Nephron progenitor cell (in vitro differentiated cells): ENCODE measurements around the gene UBL7.

Experiments
- DNase-seq: peaks from one replicate; pipeline ENCODE4 v3.0.0; 2021
- H3K27ac Mint-ChIP-seq: 2 replicates; pipeline ENCODE4 v1.8.0; 2021; ENCODE audit warnings: mild to moderate bottlenecking, moderate library complexity, mixed read lengths
- H3K27me3 Mint-ChIP-seq: 2 replicates; pipeline ENCODE4 v1.8.0; 2021; ENCODE audit warnings: mild to moderate bottlenecking, low read depth, mixed read lengths; ENCODE audit not compliant: poor library complexity
- H3K36me3 Mint-ChIP-seq: 2 replicates; pipeline ENCODE4 v1.8.0; 2021; ENCODE audit warnings: low read depth, mixed read lengths
- H3K4me1 Mint-ChIP-seq: 2 replicates; pipeline ENCODE4 v1.8.0; 2021; ENCODE audit warnings: mixed read lengths
- H3K4me3 Mint-ChIP-seq: 2 replicates; pipeline ENCODE4 v1.8.0; 2021; ENCODE audit warnings: mild to moderate bottlenecking, moderate library complexity, mixed read lengths
- H3K9me3 Mint-ChIP-seq: 2 replicates; pipeline ENCODE4 v1.8.0; 2021; ENCODE audit warnings: mild to moderate bottlenecking, moderate library complexity, mixed read lengths
- TF ChIP-seq, protein P1 (sequence below): fragments of 200-600 bp; sonication (generic); IDR thresholded peaks from 2 replicates; pipeline ENCODE4 v1.5.0; 2021; ENCODE audit warnings: antibody characterized with exemption

UBL7 gene

DNA sequence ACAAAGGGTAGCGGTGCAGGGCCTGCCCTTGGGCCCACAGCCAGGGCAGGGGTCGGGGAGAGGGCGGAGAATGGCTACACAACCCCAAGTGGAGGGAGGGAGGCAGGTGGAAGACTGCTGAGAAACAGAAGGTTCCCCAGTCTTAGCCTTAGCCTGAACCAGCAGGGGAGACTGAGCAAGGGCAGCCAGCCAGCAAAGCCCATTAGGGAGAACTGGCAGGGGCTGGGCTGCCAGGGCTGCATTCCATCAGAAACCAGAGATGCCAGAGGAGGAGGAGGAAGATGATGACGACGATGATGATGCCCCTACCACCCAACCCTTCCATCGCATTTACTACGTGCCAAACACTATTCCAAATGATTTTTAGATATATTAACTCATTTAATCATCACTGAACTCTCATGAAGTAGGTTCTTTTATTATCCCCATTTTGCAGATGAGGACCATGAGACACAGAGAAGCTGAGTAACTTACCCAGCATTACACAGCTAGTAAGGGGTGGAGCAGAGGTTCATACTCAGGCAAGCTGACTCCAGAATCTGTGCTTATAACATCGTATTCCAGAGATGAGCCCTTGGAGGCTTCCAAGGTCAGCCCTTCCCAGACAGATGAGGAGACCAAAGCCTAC is 35.9 kb downstream of the UBL7 start:
- H3K9me3 Mint-ChIP-seq = no peaks in the 10 kb centered on the region
- peaks cover 92% of the 10 kb centered on the region for H3K4me1 Mint-ChIP-seq
- H3K36me3 Mint-ChIP-seq = peaks cover 4% of the 10 kb centered on the region
- no peak overlapping the region for H3K27ac Mint-ChIP-seq
- TF ChIP-seq, protein P1, sequence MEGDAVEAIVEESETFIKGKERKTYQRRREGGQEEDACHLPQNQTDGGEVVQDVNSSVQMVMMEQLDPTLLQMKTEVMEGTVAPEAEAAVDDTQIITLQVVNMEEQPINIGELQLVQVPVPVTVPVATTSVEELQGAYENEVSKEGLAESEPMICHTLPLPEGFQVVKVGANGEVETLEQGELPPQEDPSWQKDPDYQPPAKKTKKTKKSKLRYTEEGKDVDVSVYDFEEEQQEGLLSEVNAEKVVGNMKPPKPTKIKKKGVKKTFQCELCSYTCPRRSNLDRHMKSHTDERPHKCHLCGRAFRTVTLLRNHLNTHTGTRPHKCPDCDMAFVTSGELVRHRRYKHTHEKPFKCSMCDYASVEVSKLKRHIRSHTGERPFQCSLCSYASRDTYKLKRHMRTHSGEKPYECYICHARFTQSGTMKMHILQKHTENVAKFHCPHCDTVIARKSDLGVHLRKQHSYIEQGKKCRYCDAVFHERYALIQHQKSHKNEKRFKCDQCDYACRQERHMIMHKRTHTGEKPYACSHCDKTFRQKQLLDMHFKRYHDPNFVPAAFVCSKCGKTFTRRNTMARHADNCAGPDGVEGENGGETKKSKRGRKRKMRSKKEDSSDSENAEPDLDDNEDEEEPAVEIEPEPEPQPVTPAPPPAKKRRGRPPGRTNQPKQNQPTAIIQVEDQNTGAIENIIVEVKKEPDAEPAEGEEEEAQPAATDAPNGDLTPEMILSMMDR = no peak
- DNase-seq = no peak
- H3K4me3 Mint-ChIP-seq = no peak overlapping the region
- peaks cover 5% of the 10 kb centered on the region for H3K27me3 Mint-ChIP-seq

DNA sequence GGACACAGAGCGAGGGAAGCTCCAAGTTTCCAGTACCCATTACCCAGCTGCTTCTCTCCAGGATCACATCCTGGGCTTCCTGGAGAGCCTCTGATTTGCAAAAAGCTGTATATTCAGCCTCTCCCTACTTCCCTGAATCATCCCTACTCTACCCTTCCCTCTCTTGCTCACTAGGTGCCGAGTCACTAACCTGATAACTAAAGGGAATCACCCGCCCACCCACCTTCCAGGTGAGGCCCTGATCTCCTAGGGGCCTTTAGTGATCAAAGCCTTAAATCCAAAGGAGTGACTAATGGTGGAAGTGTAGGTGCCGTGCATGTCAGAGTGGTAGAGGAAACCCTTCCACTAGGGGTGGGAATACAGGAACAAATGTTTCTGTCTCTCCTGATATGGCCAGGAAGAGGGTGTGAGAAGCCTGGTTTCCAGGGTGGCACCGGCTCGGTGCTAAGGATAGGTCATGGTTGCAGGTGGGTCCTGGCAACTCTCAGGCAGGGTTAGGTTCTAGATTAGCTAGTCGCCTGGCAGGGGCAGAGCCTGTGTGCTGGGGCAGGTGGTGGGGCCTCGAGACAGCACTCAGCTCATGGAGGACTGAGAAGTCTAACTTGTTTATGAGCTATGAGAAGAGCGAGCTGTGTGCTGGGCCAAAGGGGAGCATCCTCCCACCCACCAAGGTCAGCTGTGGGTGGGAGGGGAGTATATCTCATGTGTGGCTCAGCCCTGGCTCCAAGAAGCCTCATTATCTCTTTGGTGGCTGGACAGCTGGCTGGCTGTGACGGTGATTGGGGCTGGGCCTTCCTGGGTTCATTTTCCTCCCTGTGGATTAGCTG is 37.3 kb downstream of the UBL7 start:
- H3K27me3 Mint-ChIP-seq = peaks cover 5% of the 10 kb centered on the region
- peak overlapping the region; percentile 23 for H3K4me3 Mint-ChIP-seq
- peak overlapping the region; percentile 50 for H3K27ac Mint-ChIP-seq
- TF ChIP-seq, protein P1 = no peak
- H3K9me3 Mint-ChIP-seq = no peaks in the 10 kb centered on the region
- DNase-seq = no peak
- H3K4me1 Mint-ChIP-seq = peaks cover 88% of the 10 kb centered on the region
- H3K36me3 Mint-ChIP-seq = peaks cover 4% of the 10 kb centered on the region

DNA sequence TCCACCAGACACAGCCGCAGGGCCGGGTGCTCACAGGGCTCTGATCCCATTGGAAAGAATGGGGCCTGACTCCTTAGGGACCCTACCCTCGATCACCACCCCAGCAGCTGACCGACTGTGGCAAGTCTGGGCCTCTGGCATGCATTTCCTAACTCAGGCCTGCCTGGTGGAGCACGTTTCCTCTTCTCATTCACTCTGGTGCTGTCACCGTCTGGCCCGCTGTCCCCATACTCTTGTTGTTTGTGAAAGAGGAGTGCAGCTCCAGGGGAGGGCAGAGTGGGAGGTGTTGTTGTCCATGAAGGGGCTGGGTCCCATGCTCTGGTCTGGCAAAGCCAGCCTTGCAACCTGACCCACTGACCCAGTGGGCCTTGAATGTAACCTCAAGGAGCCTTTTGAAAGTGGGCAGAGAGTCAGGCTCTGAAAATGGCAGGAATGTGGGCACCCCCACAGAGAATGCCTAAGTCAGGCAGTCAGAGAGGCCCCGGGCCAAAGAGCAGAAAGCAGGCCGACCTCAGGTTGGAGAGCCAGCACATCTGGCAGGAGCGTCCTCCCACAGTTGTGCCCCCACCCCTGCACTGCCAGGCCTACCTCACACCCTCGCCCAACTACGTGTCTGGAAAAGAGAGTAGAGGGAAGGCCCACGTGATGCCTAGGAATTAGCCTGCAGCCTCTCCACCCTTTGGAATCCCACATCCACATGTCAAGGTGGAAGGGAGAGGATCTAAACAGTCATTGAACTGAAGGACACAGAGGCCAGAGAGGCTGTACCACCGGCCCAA is 38.1 kb downstream of the UBL7 start:
- peak; percentile 36 for DNase-seq
- Mint-ChIP-seq H3K9me3 (no peaks in the 10 kb centered on the region), H3K4me1 (peaks cover 88% of the 10 kb centered on the region)

DNA sequence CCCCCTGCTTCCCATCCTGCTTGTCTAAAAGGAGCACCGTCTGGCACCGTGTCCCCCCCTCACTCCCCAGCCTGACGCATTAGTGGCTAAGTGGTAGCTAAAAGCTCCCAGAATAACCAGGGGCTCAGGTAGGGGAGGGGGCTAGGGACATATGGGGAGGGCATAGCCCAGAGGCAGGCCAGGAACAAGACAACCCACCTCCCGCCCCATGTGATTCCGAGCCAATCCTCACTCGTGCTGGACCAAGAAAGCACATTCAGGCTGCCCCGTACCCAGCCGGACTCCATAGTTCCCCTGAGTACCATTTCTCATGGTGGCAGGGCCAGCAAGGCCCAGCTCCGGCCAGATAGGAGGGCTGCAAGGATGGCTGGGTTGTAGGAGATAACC is 38.7 kb downstream of the UBL7 start:
- TF ChIP-seq, protein P1 = no peak
- no peak for DNase-seq
- Mint-ChIP-seq H3K4me1 (peaks cover 93% of the 10 kb centered on the region), H3K27me3 (peaks cover 5% of the 10 kb centered on the region), H3K4me3 (no peak overlapping the region), H3K27ac (peak overlapping the region; percentile 96), H3K36me3 (peaks cover 4% of the 10 kb centered on the region), H3K9me3 (no peaks in the 10 kb centered on the region)

More for the DNA sequence above, 38.1 kb downstream of the UBL7 start:
- H3K27me3 Mint-ChIP-seq = peaks cover 5% of the 10 kb centered on the region
- H3K27ac Mint-ChIP-seq = peak overlapping the region; percentile 96
- peaks cover 4% of the 10 kb centered on the region for H3K36me3 Mint-ChIP-seq
- TF ChIP-seq, protein P1 = no peak
- peak overlapping the region; percentile 48 for H3K4me3 Mint-ChIP-seq

DNA sequence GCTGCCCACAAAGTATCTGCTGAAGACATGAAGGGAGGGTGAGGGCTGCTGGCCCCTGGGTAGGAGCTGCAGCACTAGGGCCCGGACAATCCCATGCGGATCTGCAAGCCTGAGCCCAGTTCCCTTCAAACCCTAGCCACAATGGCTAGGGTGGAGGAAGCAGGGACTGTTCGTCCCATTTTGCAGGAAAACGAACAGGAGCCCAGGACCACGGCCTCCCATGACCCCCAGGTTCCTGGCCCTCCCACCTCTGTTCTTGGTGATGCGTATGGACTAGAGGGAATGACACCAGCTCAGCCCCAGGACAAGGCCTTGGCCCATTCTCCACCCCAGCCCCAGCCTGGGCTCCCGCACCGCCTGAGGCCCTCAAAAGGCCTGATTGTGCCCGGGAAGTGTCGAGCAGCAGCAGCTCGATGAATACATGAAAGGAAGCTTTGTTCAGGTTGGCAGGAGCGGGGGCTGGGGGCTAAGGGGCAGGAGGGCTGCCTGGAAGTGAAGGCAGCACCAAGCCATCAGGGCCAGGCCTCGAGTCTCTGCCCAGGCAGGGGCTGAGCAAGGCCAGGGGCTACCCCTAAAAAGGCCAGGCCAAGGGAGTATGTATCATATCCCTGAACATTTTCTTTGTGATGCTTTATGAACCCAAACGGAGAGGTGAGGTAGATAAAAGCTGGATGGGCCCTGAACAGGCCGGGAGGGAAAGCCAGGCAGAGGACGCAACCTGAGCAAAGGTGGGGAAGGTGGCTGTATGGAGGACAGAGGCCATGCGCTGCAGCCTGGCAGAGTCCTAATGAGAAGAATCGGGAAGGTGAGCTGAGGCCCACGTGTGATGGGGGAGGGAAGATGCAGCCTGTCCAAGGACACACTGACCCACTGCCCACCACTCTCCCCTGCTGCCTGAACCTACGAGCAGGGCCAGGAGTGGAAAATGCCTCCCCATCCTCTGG is 39.4 kb downstream of the UBL7 start:
- TF ChIP-seq, protein P1 = no peak
- no peak for DNase-seq
- peaks cover 95% of the 10 kb centered on the region for H3K4me1 Mint-ChIP-seq
- peak overlapping the region; percentile 36 for H3K27ac Mint-ChIP-seq
- peaks cover 4% of the 10 kb centered on the region for H3K36me3 Mint-ChIP-seq
- H3K9me3 Mint-ChIP-seq = no peaks in the 10 kb centered on the region
- no peak overlapping the region for H3K4me3 Mint-ChIP-seq
- peaks cover 5% of the 10 kb centered on the region for H3K27me3 Mint-ChIP-seq
